GM12864 (cell line): ENCODE data around the gene CLDN22.

Experiments used
- DNase-seq: peaks from one replicate; pipeline ENCODE4 v3.0.0-alpha.2; 2011; ENCODE audit warnings: low read depth
- H3K4me3 ChIP-seq: 2 replicates; pipeline ENCODE4 v1.5.1; 2011; ENCODE audit warnings: mild to moderate bottlenecking, low read depth, low read length, control low read depth
- CTCF ChIP-seq: IDR thresholded peaks from 2 replicates; pipeline ENCODE4 v1.5.1; 2011; ENCODE audit warnings: low read depth, mild to moderate bottlenecking, moderate library complexity, low read length, control low read depth, inconsistent platforms; ENCODE audit errors: missing control alignments

The CLDN22 gene

GRCh38 chr4:183312841-183313240 lies 7.2 kb downstream of the CLDN22 start:
- no peak overlapping the region for H3K4me3 ChIP-seq
- no peak for DNase-seq
- no peak for TF ChIP-seq CTCF

DNA sequence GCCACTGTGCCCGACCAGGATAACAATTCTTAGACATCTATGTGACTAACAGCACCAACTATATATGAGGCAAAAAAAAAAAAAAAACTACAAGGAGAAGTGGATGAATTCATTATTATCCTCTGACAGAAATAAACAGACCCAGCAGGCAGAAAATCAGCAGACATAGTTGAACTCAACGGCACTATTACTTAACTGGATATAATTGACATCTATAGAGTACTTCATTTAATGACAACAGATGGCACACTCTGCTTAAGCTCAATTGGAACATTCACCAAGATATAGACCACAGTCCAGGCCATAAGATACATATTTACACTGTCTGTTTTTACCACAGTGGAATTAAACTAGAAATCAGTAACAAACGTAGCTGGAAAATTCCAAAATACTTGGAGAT lies 13.3 kb downstream of the CLDN22 start:
- TF ChIP-seq CTCF, result no peak
- H3K4me3 ChIP-seq, result no peak overlapping the region

DNA sequence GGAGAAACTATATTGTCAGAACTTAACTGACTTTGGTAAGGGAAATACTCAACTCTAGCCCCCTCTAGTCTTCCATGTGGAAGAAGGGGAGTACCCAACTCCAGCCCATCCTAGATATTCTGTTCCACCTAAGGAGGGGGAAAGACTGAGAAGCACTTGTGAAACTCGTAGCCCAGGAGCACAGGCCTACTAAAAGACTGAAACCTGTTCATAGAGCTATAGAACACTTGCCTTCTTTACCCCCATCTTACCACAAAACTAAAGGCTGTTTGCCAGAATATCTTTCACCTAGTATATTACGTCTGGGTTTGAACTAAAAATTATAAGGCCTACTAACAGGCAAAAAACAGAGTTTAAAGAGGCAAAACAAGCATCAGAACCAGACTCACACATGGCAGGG lies 15.5 kb downstream of the CLDN22 start:
- TF ChIP-seq CTCF, result no peak
- no peak for DNase-seq
- H3K4me3 ChIP-seq, result no peak overlapping the region

More for the DNA sequence above, 13.3 kb downstream of the CLDN22 start:
- DNase-seq, result no peak

DNA sequence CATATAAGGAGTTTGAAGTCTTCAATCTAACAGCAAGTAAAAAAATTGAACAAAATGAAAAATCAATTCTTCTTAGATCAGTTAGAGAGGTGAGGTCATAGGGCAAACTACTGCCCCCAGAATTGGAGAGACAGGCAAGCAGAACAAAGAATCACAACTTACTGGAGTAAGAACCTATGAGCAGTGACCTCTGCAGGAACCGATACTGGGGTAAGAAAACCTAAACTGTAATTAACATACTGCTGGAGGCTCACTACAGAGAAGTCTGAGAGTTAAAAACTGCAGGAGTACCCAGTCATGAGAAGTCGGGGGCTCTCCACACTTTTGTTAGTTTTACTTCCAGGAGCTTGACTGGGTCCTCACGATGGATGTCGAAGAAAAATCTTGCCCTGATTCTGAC lies 16.0 kb downstream of the CLDN22 start:
- TF ChIP-seq CTCF, result no peak
- no peak overlapping the region for H3K4me3 ChIP-seq
- no peak for DNase-seq

- DNase-seq, result no peak
- TF ChIP-seq CTCF, result no peak
- H3K4me3 ChIP-seq, result no peak overlapping the region
These were observed 16.8 kb downstream of the CLDN22 start for GRCh38 chr4:183303301-183303700.

DNA sequence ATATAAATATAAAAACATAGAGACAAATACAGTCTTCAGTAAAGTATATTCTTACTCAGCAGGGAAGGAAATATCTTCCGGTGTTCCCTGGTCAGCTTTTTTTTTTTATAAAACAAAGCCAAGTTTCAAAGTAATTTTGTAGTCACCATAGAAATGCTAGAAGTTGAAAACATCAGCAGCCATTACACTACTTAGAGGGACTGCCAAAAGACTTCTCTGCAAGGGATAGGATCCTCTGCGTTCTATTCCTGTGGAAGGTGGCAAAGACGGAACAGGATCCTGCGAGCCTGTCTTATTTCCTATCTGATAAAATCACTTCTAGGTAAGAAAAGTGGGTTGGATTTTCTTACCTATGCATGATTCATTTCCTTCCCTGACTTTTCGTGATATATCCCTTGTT lies 19.4 kb downstream of the CLDN22 start:
- H3K4me3 ChIP-seq, result no peak overlapping the region
- no peak for DNase-seq

More for the DNA sequence above, 19.4 kb downstream of the CLDN22 start:
- TF ChIP-seq CTCF, result no peak
